Activated CD4-positive, alpha-beta T cell treated with anti-CD3 and anti-CD28 coated beads, Interleukin-2, amount 10 ng/mL, durations not matched to agents 24 days and 14 days (primary cell): Measurements from ENCODE around the gene SNRNP25. TPM values are rescaled to one million over a fixed set of nuclear protein-coding genes. Genes with fewer than 3 reads are reported as not detected.

ENCODE experiments used
- DNase-seq: peaks from one replicate; pipeline ENCODE4 v3.0.0; 2022
- H3K27ac Mint-ChIP-seq: one replicate; pipeline ENCODE4 v1.8.0; 2022; ENCODE audit warnings: mild to moderate bottlenecking, mixed read lengths
- H3K27me3 Mint-ChIP-seq: one replicate; pipeline ENCODE4 v1.8.0; 2022; ENCODE audit warnings: mixed read lengths
- H3K36me3 Mint-ChIP-seq: one replicate; pipeline ENCODE4 v1.8.0; 2022; ENCODE audit warnings: low read depth, mild to moderate bottlenecking, mixed read lengths
- H3K4me1 Mint-ChIP-seq: one replicate; pipeline ENCODE4 v1.8.0; 2021; ENCODE audit warnings: mixed read lengths
- H3K4me3 Mint-ChIP-seq: one replicate; pipeline ENCODE4 v1.8.0; 2022; ENCODE audit warnings: mild to moderate bottlenecking, moderate library complexity, mixed read lengths
- H3K9me3 Mint-ChIP-seq: one replicate; pipeline ENCODE4 v1.8.0; 2021; ENCODE audit warnings: mixed read lengths
- intact Hi-C: fragments of 100-400 bp; cut with micrococcal nuclease; formaldehyde crosslinking; loops from one replicate; pipeline ENCODE4 v1.15.1; 2023
- total RNA-seq: library from RNA; stranded (reverse); gene quantifications from 2 replicates; pipeline ENCODE4 v1.2.3, GENCODE V29; 2022

Gene SNRNP25
- total RNA-seq, 1 donor from 2014 or later = 97.7 TPM

GRCh38 chr16:84718-85406 lies 31.2 kb downstream of the SNRNP25 start:
- DNase-seq = peak; percentile 80
- intact Hi-C loops = no loop called here
- H3K4me1 Mint-ChIP-seq = peaks cover 20% of the 10 kb centered on the region
- H3K4me3 Mint-ChIP-seq = peak overlapping the region; percentile 64
- no peaks in the 10 kb centered on the region for H3K9me3 Mint-ChIP-seq
- no peaks in the 10 kb centered on the region for H3K27me3 Mint-ChIP-seq
- peaks cover 38% of the 10 kb centered on the region for H3K36me3 Mint-ChIP-seq
- peak overlapping the region; percentile 92 for H3K27ac Mint-ChIP-seq

GRCh38 chr16:85407-85782 lies 31.8 kb downstream of the SNRNP25 start:
- Mint-ChIP-seq H3K27ac (peak overlapping the region; percentile 92), H3K4me3 (no peak overlapping the region), H3K36me3 (peaks cover 39% of the 10 kb centered on the region), H3K9me3 (no peaks in the 10 kb centered on the region), H3K4me1 (peaks cover 20% of the 10 kb centered on the region), H3K27me3 (no peaks in the 10 kb centered on the region)
- DNase-seq = no peak
- intact Hi-C loops = no loop called here

GRCh38 chr16:85865-86264 lies 32.2 kb downstream of the SNRNP25 start:
- Mint-ChIP-seq H3K9me3 (no peaks in the 10 kb centered on the region), H3K4me3 (no peak overlapping the region), H3K36me3 (peaks cover 41% of the 10 kb centered on the region)

GRCh38 chr16:86483-86952 lies 32.9 kb downstream of the SNRNP25 start:
- DNase-seq = no peak
- no peaks in the 10 kb centered on the region for H3K9me3 Mint-ChIP-seq
- intact Hi-C loops = no loop called here
- no peak overlapping the region for H3K27ac Mint-ChIP-seq
- H3K27me3 Mint-ChIP-seq = no peaks in the 10 kb centered on the region
- H3K4me3 Mint-ChIP-seq = no peak overlapping the region
- peaks cover 20% of the 10 kb centered on the region for H3K4me1 Mint-ChIP-seq
- H3K36me3 Mint-ChIP-seq = peaks cover 41% of the 10 kb centered on the region

More at GRCh38 chr16:85865-86264, 32.2 kb downstream of the SNRNP25 start:
- no peaks in the 10 kb centered on the region for H3K27me3 Mint-ChIP-seq
- no peak for DNase-seq
- peaks cover 20% of the 10 kb centered on the region for H3K4me1 Mint-ChIP-seq
- peak overlapping the region; percentile 62 for H3K27ac Mint-ChIP-seq
- intact Hi-C loops = no loop called here

GRCh38 chr16:88613-89012 lies 35.0 kb downstream of the SNRNP25 start:
- H3K4me3 Mint-ChIP-seq = no peak overlapping the region

GRCh38 chr16:89391-90302 lies 36.0 kb downstream of the SNRNP25 start:
- DNase-seq = no peak
- Mint-ChIP-seq H3K27me3 (no peaks in the 10 kb centered on the region), H3K4me3 (no peak overlapping the region), H3K4me1 (peaks cover 8% of the 10 kb centered on the region), H3K9me3 (no peaks in the 10 kb centered on the region), H3K27ac (no peak overlapping the region), H3K36me3 (peaks cover 26% of the 10 kb centered on the region)
- intact Hi-C loops = no loop called here

More at GRCh38 chr16:88613-89012, 35.0 kb downstream of the SNRNP25 start:
- H3K27ac Mint-ChIP-seq = no peak overlapping the region
- H3K27me3 Mint-ChIP-seq = no peaks in the 10 kb centered on the region
- H3K9me3 Mint-ChIP-seq = no peaks in the 10 kb centered on the region
- DNase-seq = no peak
- peaks cover 33% of the 10 kb centered on the region for H3K36me3 Mint-ChIP-seq
- intact Hi-C loops = no loop called here
- H3K4me1 Mint-ChIP-seq = peaks cover 17% of the 10 kb centered on the region

GRCh38 chr16:91484-91883 lies 37.9 kb downstream of the SNRNP25 start:
- Mint-ChIP-seq H3K9me3 (no peaks in the 10 kb centered on the region), H3K4me3 (no peak overlapping the region), H3K27ac (no peak overlapping the region), H3K4me1 (no peaks in the 10 kb centered on the region), H3K27me3 (no peaks in the 10 kb centered on the region), H3K36me3 (peaks cover 19% of the 10 kb centered on the region)
- DNase-seq = no peak
- intact Hi-C loops = no loop called here

- H3K4me3 Mint-ChIP-seq = no peak overlapping the region
These were observed 39.1 kb downstream of the SNRNP25 start for GRCh38 chr16:92431-93339.

GRCh38 chr16:94918-95265 lies 41.3 kb downstream of the SNRNP25 start:
- no peak overlapping the region for H3K4me3 Mint-ChIP-seq
- intact Hi-C loops = no loop called here

More at GRCh38 chr16:92431-93339, 39.1 kb downstream of the SNRNP25 start:
- Mint-ChIP-seq H3K36me3 (peaks cover 19% of the 10 kb centered on the region), H3K27ac (no peak overlapping the region), H3K4me1 (peaks cover 5% of the 10 kb centered on the region), H3K9me3 (no peaks in the 10 kb centered on the region), H3K27me3 (no peaks in the 10 kb centered on the region)
- DNase-seq = no peak
- intact Hi-C loops = no loop called here

GRCh38 chr16:96935-97381 lies 43.3 kb downstream of the SNRNP25 start:
- no peaks in the 10 kb centered on the region for H3K9me3 Mint-ChIP-seq

More at GRCh38 chr16:94918-95265, 41.3 kb downstream of the SNRNP25 start:
- no peaks in the 10 kb centered on the region for H3K9me3 Mint-ChIP-seq
- peaks cover 16% of the 10 kb centered on the region for H3K36me3 Mint-ChIP-seq
- peaks cover 5% of the 10 kb centered on the region for H3K4me1 Mint-ChIP-seq
- H3K27me3 Mint-ChIP-seq = no peaks in the 10 kb centered on the region
- DNase-seq = no peak
- H3K27ac Mint-ChIP-seq = no peak overlapping the region

GRCh38 chr16:97822-98221 lies 44.2 kb downstream of the SNRNP25 start:
- Mint-ChIP-seq H3K4me1 (peaks cover 5% of the 10 kb centered on the region), H3K36me3 (peaks cover 11% of the 10 kb centered on the region), H3K9me3 (no peaks in the 10 kb centered on the region), H3K27ac (no peak overlapping the region), H3K4me3 (no peak overlapping the region), H3K27me3 (no peaks in the 10 kb centered on the region)
- DNase-seq = no peak
- intact Hi-C loops = loop anchor here (1.0 kb wide), 1 partner anchor 33 kb away; no protein-coding TSS in a partner anchor

More at GRCh38 chr16:96935-97381, 43.3 kb downstream of the SNRNP25 start:
- Mint-ChIP-seq H3K27me3 (no peaks in the 10 kb centered on the region), H3K4me1 (peaks cover 5% of the 10 kb centered on the region), H3K4me3 (no peak overlapping the region), H3K36me3 (peaks cover 7% of the 10 kb centered on the region), H3K27ac (no peak overlapping the region)
- intact Hi-C loops = loop anchor here (1.0 kb wide), 1 partner anchor 32 kb away; no protein-coding TSS in a partner anchor
- peak; percentile 97 for DNase-seq

- Mint-ChIP-seq H3K27me3 (no peaks in the 10 kb centered on the region), H3K27ac (no peak overlapping the region), H3K4me1 (peaks cover 5% of the 10 kb centered on the region), H3K4me3 (no peak overlapping the region), H3K36me3 (peaks cover 9% of the 10 kb centered on the region), H3K9me3 (no peaks in the 10 kb centered on the region)
- intact Hi-C loops = no loop called here
- no peak for DNase-seq
These were observed 47.4 kb downstream of the SNRNP25 start for GRCh38 chr16:100989-101388.

GRCh38 chr16:101586-101985 lies 48.0 kb downstream of the SNRNP25 start:
- DNase-seq = no peak
- intact Hi-C loops = no loop called here
- H3K27me3 Mint-ChIP-seq = no peaks in the 10 kb centered on the region
- H3K9me3 Mint-ChIP-seq = no peaks in the 10 kb centered on the region
- peaks cover 10% of the 10 kb centered on the region for H3K36me3 Mint-ChIP-seq
- no peak overlapping the region for H3K27ac Mint-ChIP-seq
- H3K4me1 Mint-ChIP-seq = peaks cover 5% of the 10 kb centered on the region
- H3K4me3 Mint-ChIP-seq = no peak overlapping the region
